B cell (primary cell): ENCODE results near the gene TMC2.

Experiments
- CTCF ChIP-seq: fragments of 200-600 bp; IDR thresholded peaks from one replicate; pipeline ENCODE4 v1.8.0; 2022; ENCODE audit warnings: antibody characterized with exemption, mild to moderate bottlenecking
- EZH2 ChIP-seq: IDR thresholded peaks from 2 replicates; pipeline ENCODE4 v1.6.1; 2012; ENCODE audit warnings: borderline replicate concordance, low read depth, mild to moderate bottlenecking, moderate library complexity, low read length; ENCODE audit not compliant: insufficient read depth, poor library complexity, severe bottlenecking

GRCh38 chr20:2673453-2673852 is 137.1 kb downstream of the TMC2 start:
- no peak for TF ChIP-seq CTCF
- no peak for TF ChIP-seq EZH2
